A204.1 (cell line): ENCODE results near the gene DYNC1H1.
"Not testable (repeated sequence)": the region's sequence is repeated elsewhere in the genome, so short reads cannot be mapped to it uniquely, and the experiment has no call there.

Experiments
- FAIRE-seq: peaks from 2 replicates; lab custom pipeline; 2012; peaks lifted over from hg19 to GRCh38; lab: Jason Lieb, UNC

DYNC1H1 gene

DNA sequence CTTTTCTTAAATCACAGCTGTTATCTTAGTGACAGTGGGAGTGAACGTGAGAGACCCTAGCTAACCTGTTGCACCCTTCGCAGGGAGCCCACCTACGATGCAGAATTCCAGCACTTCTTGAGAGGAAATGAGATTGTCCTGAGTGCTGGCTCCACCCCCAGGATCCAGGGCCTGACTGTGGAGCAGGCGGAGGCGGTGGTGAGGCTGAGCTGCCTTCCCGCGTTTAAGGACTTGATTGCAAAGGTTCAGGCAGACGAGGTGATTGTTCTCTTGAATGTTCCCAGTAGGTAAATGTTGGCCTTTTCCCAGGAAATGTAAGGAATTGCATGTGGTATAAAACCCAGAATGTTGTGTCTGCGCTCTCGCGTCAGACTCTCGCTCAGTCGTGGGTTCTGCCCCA is 75.8 kb downstream of the DYNC1H1 start:
- FAIRE-seq = no peak

DNA sequence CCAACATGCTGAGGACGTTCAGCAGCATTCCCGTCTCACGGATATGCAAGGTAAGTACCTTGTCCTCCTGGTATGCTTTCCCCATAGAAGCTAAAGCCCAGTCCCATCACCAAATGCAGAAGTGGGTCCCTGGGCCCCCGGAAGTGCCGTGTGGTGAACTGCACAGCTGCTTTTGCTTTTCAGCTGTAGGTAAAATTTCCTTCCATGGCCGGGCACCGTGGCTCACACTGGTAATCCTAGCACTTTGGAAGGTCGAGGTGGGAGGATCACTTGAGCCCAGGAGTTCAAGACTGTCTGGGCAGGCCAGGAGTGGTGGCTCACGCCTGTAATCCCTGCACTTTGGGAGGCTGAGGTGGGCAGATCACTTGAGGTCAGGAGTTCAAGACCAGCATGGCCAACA is 78.3 kb downstream of the DYNC1H1 start:
- no peak for FAIRE-seq

DNA sequence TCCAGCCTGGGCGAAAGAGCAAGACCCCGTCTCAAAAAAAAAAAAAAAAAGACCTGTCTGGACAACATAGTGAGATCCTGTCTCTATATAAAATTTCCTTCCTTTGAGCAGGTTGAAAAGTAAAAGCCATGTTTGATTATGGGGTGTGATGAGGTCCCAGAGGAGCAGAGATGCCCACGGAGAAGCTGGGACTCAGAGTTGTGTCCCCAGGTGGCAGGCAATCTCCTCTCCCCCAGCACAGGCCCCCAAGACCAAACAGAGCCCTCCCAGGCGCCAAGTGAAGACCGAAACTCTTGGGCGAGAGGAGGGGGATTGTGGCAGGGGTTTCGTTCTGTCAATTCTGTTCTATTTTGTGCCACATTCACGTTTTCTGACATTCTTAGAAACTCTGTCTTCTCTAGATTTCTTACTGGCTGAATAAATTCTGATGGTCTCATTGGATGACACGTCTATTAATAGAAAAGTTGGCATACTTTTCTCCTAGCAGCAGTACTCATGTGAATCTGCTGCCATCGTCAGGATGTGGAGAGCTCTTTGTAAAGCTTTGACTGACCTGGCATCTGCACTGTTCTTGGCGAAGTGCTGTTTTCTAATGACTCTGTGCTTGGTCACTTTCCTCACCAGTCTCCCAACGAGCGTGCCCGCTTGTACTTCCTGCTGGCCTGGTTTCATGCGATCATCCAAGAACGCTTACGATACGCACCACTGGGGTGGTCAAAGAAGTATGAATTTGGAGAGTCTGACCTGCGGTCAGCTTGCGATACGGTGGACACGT is 79.1 kb downstream of the DYNC1H1 start:
- no peak for FAIRE-seq

DNA sequence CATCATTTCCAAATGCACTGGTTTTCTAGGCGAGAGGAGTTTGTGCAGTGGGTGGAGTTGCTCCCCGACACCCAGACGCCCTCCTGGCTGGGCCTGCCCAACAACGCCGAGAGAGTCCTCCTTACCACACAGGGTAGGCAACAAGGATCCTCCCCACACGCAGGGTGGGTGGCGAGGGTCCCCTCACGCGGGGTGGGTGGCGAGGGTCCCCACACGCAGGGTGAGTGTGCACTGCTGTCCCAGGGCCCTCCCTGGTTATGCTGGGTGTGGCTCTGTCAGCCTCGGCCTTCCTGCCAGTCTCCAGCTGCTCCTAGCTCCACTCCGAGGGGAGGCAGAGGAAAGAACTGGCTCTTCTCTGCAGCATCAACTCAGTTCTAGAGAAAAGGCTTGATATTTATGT is 80.2 kb downstream of the DYNC1H1 start:
- no peak for FAIRE-seq

DNA sequence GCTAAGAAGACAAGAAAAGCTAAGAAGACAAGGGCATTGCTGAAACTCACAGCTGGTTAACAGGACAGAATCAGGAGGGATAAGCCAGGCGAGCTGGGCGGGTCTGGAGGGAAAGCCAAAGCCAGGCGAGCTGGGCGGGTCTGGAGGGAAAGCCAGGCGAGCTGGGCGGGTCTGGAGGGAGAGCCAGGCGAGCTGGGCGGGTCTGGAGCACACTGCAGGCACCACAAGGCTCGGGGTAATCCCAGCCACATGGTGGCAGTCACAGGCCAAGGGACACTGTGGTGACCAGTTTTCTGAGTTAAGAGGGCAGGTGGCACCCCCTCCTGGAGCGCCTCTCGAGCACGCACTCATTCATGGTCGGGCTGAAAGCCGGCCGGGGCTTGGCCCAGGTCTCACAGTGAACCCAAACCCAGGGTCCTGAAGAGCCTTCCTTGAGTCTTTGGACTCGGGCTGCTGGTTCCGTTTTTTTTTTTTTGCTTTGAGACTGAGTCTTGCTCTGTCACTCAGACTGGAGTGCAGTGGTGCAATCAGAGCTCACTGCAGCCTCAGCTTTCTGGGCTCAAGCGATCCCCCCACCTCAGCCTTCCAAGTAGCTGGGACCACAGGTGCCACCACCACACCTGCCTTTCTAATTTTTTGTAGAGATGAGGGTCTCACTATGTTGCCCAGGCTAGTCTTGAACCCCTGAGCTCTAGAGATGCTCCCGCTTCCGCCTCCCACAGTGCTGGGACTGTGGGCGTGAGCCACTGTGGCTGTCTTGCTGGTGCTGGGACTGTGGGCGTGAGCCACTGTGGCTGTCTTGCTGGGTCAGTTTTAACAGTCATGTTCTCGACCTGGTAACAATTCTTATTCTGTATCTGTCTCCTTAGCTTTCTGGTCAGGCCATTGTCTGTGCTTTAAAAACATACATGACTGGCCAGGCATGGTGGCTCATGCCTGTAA is 82.2 kb downstream of the DYNC1H1 start:
- peak; percentile 98 for FAIRE-seq

DNA sequence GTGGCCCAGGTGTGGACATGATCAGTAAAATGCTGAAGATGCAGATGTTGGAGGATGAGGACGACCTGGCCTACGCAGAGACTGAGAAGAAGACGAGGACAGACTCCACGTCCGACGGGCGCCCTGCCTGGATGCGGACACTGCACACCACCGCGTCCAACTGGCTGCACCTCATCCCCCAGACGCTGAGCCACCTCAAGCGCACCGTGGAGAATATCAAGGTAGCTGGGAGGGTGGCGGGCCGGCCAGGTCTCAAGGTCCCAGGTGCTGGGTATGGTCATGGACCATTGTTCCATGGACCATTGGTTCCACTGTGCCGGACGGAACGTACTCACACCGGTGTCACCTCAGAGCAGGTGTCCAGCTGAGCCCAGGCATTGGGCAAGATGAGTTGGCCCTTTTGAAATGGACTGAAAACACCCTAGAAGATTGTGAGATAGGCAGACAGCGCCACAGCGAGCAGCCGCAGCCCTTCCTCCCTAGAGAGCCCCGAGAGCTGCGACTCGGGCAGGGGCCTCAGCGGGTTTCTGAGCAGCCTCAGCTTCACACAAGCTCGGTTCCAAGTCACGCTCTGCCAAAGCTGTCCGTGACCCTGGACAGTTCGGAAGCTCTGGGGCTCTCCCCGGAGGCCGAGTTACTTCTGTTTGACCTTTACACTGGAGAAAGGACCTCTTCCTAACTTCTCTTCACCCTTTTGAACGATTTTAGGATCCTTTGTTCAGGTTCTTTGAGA is 83.6 kb downstream of the DYNC1H1 start:
- FAIRE-seq = no peak

DNA sequence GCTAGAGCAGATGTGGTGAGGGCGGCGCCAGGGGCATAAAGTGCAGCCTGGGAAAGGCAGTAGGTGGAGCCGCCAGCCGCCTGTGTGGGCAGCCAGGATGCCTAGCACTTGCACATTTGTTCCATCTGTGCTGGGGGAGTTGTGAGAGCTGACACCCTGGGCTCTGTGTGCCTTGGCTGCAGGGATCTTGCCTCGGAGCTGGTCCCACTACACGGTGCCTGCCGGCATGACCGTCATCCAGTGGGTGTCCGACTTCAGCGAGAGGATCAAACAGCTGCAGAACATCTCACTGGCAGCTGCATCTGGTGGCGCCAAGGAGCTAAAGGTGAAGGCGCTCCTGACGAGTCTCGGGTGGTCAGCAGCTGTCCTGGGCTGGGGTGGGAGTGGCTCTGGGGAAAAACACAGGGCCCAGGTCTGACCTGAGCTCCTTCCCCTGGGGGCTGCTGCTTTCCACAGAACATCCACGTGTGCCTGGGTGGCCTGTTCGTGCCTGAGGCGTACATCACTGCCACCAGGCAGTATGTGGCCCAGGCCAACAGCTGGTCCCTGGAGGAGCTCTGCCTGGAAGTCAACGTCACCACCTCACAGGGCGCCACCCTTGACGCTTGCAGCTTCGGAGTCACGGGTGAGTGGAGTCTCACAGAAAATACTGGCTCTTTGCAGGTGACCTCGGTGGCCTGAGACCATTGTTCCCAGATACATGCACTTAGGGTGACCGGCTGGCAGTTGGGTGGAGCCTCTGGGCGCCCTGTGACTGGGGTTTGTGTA is 85.1 kb downstream of the DYNC1H1 start:
- no peak for FAIRE-seq

DNA sequence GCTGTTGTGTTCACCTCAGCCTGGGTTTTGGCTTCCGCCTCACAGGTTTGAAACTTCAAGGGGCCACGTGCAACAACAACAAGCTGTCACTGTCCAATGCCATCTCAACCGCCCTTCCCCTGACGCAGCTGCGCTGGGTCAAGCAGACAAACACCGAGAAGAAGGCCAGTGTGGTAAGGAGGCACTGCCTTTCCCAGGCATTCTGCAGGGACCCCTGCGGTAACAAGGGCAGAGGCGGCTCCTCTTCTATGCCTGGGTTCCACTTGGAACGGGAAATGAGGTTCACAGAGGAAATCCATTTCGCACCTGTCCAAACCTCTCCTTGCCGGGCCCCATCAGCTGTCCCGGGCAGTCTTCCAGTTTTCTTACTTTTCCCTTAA is 85.6 kb downstream of the DYNC1H1 start:
- no peak for FAIRE-seq

DNA sequence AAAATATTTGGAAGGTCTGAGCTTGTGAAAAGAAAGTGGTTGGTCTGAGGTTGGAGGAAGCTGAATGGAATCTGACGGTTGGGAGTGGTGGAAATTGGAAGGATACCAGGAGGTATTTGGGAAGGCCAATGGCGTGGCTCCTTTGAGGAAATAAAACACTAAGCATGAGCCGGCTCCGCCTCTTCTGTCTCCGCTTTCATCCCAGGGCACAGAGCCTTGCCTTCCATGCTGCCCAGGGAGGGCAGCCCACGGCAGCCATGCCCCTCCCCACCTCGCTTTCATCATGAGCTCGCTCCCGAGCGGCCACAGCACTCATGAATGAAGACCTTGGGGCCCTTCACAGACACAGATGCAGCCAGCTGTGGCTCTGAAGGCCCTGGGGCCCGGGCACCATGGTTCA is 86.3 kb downstream of the DYNC1H1 start:
- no peak for FAIRE-seq

DNA sequence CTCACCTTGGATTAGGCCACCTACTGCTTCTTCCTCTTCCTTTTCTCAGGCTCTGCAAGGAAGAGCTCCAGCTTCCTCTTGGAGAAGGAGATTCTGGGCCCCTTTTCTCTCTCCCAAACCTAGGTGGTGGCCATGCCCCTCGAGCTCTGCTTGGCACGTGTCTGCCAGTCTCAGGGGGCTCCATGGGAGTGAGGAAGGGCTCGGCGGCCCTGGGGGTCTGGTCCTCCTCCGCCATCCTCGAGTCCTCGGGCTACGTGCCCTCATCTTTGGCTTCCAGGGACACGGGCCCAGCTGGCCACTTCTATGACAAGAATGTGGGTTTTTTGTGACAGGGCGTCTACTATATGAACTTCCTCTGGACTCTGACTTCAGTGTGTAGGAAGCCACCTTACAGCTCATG is 88.1 kb downstream of the DYNC1H1 start:
- no peak for FAIRE-seq

DNA sequence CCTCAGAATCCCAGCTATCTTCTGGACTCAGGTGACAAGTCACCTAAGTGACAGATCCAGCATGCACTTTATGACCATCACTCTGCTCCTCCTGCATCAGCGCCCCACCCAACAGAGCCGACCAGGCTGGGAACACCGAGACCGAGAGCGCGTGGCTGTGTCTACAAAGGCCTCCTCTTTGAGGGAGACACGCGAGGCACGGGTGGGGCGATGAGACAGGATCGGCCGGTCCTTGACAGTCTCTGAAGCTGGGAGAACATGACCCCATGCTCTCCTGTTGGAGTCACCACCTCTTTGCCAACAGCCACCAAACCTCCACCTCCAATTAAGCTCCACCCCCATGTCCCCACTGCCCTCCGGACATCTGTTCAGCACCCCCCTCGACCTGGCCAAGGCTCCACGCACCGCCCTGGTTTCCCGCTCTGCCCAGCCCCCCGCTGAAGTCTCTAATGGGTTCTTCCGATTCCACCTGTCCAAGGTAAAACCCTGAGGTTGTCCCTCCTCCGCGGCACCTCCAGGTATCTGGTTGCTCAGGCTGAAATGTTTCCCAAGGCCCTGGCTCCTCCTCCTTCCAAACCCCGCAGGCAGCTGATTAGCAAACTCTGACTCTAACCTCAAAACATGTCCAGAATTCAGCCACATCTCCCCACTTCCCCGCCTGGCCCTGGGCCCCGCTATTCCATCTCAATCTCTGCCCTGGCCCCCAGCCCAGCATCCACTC is 91.0 kb downstream of the DYNC1H1 start:
- no peak for FAIRE-seq

DNA sequence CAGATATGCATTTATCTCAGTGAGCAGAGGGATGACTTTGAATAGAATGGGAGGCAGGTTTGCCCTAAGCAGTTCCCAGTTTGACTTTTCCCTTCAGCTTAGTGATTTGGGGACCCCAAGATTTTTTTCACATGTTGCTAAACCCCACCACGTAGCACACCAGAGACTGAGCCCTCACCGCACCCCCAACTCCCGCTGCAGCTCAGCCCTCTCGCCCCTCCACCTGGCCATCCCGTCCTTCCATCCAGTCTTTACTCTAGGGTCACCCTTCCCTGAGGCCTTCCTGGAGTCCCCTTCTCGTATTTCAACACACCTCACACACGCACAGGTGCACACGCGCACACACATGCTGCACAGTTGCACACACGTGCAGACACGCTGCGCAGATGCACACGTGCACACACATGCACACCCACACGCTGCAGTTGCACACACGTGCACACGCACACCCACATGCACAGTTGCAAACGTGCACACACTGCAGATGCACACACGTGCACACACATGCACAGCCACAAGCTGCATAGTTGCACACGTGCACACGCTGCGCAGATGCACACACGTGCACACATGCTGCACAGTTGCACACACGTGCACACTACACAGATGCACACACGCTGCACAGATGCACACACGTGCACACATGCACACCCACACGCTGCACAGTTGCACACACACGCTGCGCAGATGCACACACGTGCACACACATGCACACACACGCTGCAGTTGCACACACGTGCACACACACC is 92.5 kb downstream of the DYNC1H1 start:
- FAIRE-seq = no peak

DNA sequence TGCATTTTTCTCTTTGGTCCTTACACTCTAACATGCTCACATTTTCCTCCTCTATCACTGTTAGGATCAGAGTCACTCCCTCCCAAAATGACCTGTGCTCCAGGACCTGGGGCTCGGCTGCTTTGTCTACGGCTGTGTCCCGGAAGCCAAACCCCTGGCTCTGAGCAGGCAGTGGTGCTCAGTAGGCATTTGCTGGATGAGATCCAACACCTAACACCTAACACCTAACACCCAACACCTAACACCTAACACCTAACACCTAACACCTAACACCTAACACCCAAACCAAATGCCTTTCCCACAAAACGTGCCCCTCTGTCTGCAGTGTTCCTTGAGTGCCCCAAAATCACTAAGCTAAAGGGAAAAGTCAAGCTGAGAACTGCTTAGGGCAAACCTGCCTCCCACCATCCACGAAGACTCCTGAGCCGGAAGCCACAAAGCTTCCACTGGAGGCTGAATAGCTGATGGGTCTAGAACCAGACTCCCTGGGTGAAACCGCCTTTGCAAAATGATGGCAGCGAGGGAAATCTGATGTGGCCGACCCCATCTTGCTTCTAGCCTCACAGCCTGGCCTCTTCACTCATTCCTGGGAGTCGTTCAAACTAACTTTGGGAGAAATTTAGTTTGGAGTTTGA is 93.2 kb downstream of the DYNC1H1 start:
- no peak for FAIRE-seq

DNA sequence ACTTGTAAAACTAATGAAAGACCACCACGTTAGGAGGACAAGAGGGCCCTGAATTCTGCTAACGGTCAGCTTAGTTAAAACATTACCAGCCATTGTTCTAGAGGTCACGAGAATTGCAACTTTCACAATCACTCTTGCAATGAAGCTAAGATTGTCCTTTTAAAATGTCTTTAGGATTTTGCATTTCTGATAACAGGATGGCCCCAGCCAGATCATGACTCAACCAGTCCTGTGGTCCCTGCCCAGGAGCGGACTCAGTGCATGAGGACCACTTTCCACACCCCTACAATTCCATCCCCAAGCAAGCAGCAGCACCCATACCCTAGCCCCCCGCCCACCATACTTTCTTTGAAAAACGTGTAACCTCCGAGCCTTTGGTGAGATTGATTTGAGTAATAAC is 93.8 kb downstream of the DYNC1H1 start:
- no peak for FAIRE-seq

DNA sequence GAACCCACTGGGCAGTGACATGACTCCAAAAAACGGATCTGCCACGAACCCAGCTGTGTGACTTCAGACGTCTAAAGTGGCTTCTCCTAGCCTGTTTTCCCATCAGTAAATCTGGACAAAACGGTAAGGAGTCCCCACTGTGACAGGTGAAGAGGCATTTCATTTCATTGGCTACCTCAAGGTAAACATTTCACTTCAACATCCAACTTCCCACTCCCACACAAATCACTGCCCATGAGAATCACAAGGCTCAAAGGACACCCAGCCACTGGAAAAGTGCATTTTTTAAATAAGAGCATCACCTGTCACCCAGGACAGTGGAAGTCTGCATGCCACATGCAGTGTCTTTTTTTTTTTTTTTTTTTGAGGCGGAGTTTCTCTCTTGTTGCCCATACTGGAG is 94.6 kb downstream of the DYNC1H1 start:
- no peak for FAIRE-seq

DNA sequence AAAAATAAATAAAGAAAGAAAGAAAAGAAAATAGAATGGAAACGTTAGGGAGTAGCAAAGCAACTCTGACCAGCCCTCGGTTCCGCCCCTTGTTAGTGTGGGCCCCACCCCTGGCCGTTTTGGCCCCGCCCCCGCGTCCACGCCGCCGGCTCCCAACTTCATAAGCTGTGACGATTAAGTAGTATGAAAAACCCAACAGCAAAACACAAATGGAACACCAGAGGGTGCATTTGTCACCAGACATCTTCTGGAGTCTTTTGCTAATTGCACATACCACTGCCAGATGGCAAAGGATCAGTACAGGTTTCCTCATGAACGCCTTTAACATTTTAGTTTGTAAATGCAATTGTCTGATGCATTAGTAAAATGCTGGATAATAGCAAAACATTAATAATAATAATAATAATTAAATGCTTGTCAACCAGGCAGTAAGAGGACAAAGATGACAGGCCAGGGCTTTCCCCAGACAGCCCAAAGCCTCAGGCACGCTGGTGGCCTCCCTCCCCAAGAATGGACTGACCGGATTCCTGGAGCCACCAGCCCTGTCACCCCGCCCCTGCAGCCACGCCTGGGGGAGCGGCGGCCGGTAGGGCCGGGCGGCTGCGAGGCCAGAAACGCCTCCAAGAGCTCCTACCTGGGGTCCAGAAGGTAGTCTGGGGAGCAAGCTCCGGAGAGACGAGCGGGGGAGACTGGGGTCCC is 98.9 kb downstream of the DYNC1H1 start:
- peak; percentile 91 for FAIRE-seq

DNA sequence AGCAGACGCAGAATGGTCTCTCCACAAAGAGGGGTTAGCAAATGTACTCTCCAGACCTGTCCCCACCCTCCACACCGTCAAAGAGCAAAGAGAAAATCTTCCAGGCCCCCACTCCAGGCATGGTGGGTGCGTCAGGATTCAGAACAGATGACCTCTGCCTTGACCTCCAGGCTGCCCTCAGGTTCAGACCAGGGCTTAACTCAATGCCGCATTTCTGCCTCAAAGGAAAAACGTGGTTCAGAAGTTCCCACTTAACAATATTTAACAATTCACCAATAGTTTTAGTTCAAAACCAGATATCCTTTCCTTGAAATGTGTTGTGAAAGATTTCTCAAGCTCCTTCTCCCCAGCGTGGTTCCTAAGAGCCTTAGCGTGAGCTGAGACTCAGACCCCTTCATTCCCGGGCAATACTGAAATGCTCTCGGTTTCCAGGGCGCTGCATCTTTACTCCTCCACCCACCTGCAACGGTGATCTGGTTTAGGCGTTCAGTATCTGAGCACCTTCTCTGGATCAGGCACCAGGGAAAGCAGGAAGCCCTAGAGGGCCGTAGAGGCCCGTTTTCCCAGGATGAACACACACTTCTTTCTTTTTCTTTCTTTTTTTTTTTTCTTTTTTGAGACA is 99.5 kb downstream of the DYNC1H1 start:
- FAIRE-seq = no peak

DNA sequence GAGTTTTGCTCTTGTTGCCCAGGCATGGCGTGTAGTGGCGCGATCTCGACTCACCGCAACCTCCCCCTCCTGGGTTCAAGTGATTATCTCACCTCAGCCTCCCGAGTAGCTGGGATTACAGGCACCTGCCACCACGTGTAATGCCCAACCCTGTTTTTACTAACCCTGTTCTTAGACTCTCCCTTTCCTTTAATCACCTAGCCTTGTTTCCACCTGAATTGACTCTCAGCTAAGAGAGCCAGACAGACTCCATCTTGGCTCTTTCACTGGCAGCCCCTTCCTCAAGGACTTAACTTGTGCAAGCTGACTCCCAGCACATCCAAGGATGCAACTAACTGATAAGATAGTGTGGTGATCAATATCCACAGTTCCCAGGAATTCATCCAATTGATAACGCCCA is 100.2 kb downstream of the DYNC1H1 start:
- not testable (repeated sequence) for FAIRE-seq

DNA sequence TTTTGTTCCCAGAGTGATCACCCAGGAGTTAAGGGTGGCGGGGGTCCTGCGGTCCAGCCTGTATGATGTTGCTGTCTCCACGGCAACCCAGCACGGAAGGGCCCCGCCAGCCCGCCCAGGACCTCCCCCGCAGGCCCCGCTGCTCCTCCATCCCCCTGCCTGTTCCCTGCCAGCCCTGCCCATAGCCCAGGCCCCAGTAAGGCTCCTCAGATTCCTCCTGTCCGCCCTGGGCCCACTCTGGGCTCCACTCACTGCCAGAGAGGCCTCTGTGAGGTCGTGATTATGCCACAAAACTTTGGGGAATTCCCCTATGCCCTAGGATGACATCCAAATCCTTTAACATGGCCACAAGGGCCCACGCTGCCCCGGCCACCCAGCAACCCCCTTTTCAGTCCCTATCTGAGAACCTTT is 101.7 kb downstream of the DYNC1H1 start:
- no peak for FAIRE-seq
